Endothelial cell of umbilical vein (primary cell): ENCODE data around the gene LANCL2. TPM values are rescaled to one million over a fixed set of nuclear protein-coding genes. Genes with fewer than 3 reads are reported as not detected.

Experiments used
- BruUV-seq: library from RNA; stranded (reverse); fragments of 400-500 nt; replicated peaks from 2 replicates; lab custom pipeline; 2021; lab: Mats Ljungman, UMichigan
- CTCF ChIA-PET: fragments of 300-600, 350-600 bp; sonication (Branson Sonifier 250); formaldehyde crosslinking; loops from one replicate; lab custom pipeline; 2021; ENCODE audit warnings: antibody characterized with exemption, inconsistent platforms; lab: Charles Lee
- POLR2A ChIA-PET: fragments of 300-600, 350-600 bp; sonication (Branson Sonifier 250); formaldehyde crosslinking; loops from one replicate; lab custom pipeline; 2021; ENCODE audit warnings: antibody characterized with exemption, inconsistent platforms; lab: Charles Lee
- DNase-seq: peaks from one replicate; pipeline ENCODE4 v3.0.0-alpha.2; 2011; ENCODE audit warnings: low read depth, low spot score
- FAIRE-seq: peaks from 2 replicates; lab custom pipeline; 2011; peaks lifted over from hg19 to GRCh38; lab: Jason Lieb, UNC
- H2AFZ ChIP-seq: 2 replicates; pipeline ENCODE4 v1.6.0; 2012; ENCODE audit warnings: low read depth, low read length, control low read depth, inconsistent platforms
- H3K27ac ChIP-seq: 2 replicates; pipeline ENCODE4 v1.5.1; 2011; ENCODE audit warnings: low read depth, mild to moderate bottlenecking, control low read depth, low read length, moderate library complexity; ENCODE audit not compliant: insufficient read depth
- H3K27me3 ChIP-seq, 2 experiments: 2 replicates each; pipeline versions ENCODE4 v1.6.0 to v1.6.1; 2011; ENCODE audit warnings: low read length in 2 of 2, mixed read lengths in 1 of 2; ENCODE audit not compliant: control insufficient read depth in 2 of 2, insufficient read depth in 2 of 2
- H3K36me3 ChIP-seq, 2 experiments: 2 replicates in 1 of 2; 3 replicates in 1 of 2; pipeline ENCODE4 v1.5.1; 2011; ENCODE audit warnings: low read length in 2 of 2, mild to moderate bottlenecking in 1 of 2, moderate library complexity in 1 of 2; ENCODE audit not compliant: control insufficient read depth in 2 of 2, insufficient read depth in 2 of 2; ENCODE audit errors: extremely low read depth in 1 of 2
- H3K4me1 ChIP-seq: 3 replicates; pipeline ENCODE4 v1.5.1; 2011; ENCODE audit warnings: mild to moderate bottlenecking, low read length; ENCODE audit not compliant: control insufficient read depth, insufficient read depth; ENCODE audit errors: extremely low read depth
- H3K4me2 ChIP-seq: 2 replicates; pipeline ENCODE4 v1.6.1; 2011; ENCODE audit warnings: low read length, control low read depth, mixed read lengths; ENCODE audit not compliant: insufficient read depth
- H3K4me3 ChIP-seq, 3 experiments: fragments of 200-600 bp in 1 of 3; sonication (generic), shearing (Covaris generic) in 1 of 3; replicated peaks in 1 of 3; 2 replicates each; pipeline ENCODE4 v1.5.1; 2011 to 2016; ENCODE audit warnings: control low read depth in 3 of 3, low read length in 3 of 3, mild to moderate bottlenecking in 2 of 3, inconsistent platforms in 1 of 3, low read depth in 1 of 3, moderate library complexity in 1 of 3; ENCODE audit not compliant: insufficient read depth in 1 of 3
- H3K79me2 ChIP-seq: 2 replicates; pipeline ENCODE4 v1.6.0; 2012; ENCODE audit warnings: low read length, inconsistent platforms; ENCODE audit not compliant: control insufficient read depth, insufficient read depth
- H3K9ac ChIP-seq: replicated peaks from 2 replicates; pipeline ENCODE3; 2011; ENCODE audit warnings: low read length, control low read depth; ENCODE audit not compliant: insufficient read depth; ENCODE audit errors: extremely low read depth
- H3K9me1 ChIP-seq: replicated peaks from 3 replicates; pipeline ENCODE4 v1.6.0; 2011; ENCODE audit warnings: mild to moderate bottlenecking, low read length; ENCODE audit not compliant: control insufficient read depth, insufficient read depth; ENCODE audit errors: extremely low read depth
- H3K9me3 ChIP-seq: replicated peaks from 2 replicates; pipeline ENCODE4 v1.5.1; 2012; ENCODE audit warnings: low read length, inconsistent platforms; ENCODE audit not compliant: control insufficient read depth, insufficient read depth
- H4K20me1 ChIP-seq: replicated peaks from 2 replicates; pipeline ENCODE3; 2011; ENCODE audit warnings: mild to moderate bottlenecking, low read length; ENCODE audit not compliant: control insufficient read depth, insufficient read depth; ENCODE audit errors: extremely low read depth
- EZH2 ChIP-seq: IDR thresholded peaks from 2 replicates; pipeline ENCODE4 v1.6.1; 2012; ENCODE audit warnings: borderline replicate concordance, low read depth, mild to moderate bottlenecking, moderate library complexity, low read length, inconsistent platforms; ENCODE audit not compliant: severe bottlenecking
- FOS ChIP-seq: IDR thresholded peaks from 2 replicates; pipeline ENCODE4 v1.6.1; 2011; ENCODE audit warnings: mild to moderate bottlenecking, low read length, moderate library complexity, borderline replicate concordance; ENCODE audit not compliant: insufficient read depth
- GATA2 ChIP-seq: IDR thresholded peaks from 2 replicates; pipeline ENCODE4 v1.7.0; 2011; ENCODE audit warnings: low read depth, mild to moderate bottlenecking, moderate library complexity, mixed read lengths, low read length; ENCODE audit not compliant: insufficient read length, insufficient read depth
- JUN ChIP-seq: IDR thresholded peaks from 2 replicates; pipeline ENCODE4 v1.6.1; 2011; ENCODE audit warnings: borderline replicate concordance, low read depth; ENCODE audit not compliant: insufficient read length, insufficient read depth
- MYC ChIP-seq: IDR thresholded peaks from one replicate; pipeline ENCODE4 v1.6.1; 2011; ENCODE audit warnings: mild to moderate bottlenecking, low read depth, low read length
- POLR2A ChIP-seq: IDR thresholded peaks from 2 replicates; pipeline ENCODE4 v1.6.1; 2012; ENCODE audit warnings: low read depth, mild to moderate bottlenecking, control low read depth, low read length
- POLR2AphosphoS5 ChIP-seq: IDR thresholded peaks from 2 replicates; pipeline ENCODE4 v1.6.1; 2012; ENCODE audit warnings: low read depth, mild to moderate bottlenecking, control low read depth, low read length, moderate library complexity; ENCODE audit not compliant: insufficient read depth
- dilution Hi-C: fragments of 300-500 bp; cut with MboI; formaldehyde crosslinking; loops from one replicate; pipeline ENCODE4 v1.15.0; 2019; ENCODE audit warnings: low sequenced_read_pairs; ENCODE audit not compliant: extremely low pct_ligation_motif_present
- intact Hi-C: fragments of 100-400 bp; cut with micrococcal nuclease; formaldehyde crosslinking; loops from one replicate; pipeline ENCODE4 v1.10.0; 2022
- polyA plus RNA-seq, 4 experiments: library from polyadenylated mRNA; depleted of rRNA in 3 of 4; stranded (reverse) in 3 of 4; unstranded in 1 of 4; fragments of >200 nt; gene quantifications; 2 replicates each; pipeline versions ENCODE4 v1.2.1 to v1.2.3, GENCODE V29; 2011 to 2012; ENCODE audit warnings: missing spikeins in 1 of 4
- total RNA-seq: library from RNA; stranded (reverse); gene quantifications from 2 replicates; pipeline ENCODE4 v1.2.3, GENCODE V29; 2021
- TF ChIP-seq, protein P1 (sequence below), 2 donors: IDR thresholded peaks; 1 replicate in 1 of 2; 2 replicates in 1 of 2; pipeline ENCODE4 v1.5.1; 2011; ENCODE audit warnings: low read length in 2 of 2, mild to moderate bottlenecking in 2 of 2, moderate library complexity in 2 of 2, control low read depth in 1 of 2, inconsistent platforms in 1 of 2, low read depth in 1 of 2; ENCODE audit not compliant: insufficient read depth in 1 of 2; ENCODE audit errors: extremely low read depth in 1 of 2
- TF ChIP-seq, protein P2 (sequence below): IDR thresholded peaks from 2 replicates; pipeline ENCODE4 v1.6.1; 2011; ENCODE audit not compliant: insufficient read depth, insufficient read length

The LANCL2 gene
- total and polyA plus RNA-seq, 2 donors (not counting 3 experiments of a cell fraction or from before 2014, with no cell fraction given): 19.2 to 25.3 TPM

DNA sequence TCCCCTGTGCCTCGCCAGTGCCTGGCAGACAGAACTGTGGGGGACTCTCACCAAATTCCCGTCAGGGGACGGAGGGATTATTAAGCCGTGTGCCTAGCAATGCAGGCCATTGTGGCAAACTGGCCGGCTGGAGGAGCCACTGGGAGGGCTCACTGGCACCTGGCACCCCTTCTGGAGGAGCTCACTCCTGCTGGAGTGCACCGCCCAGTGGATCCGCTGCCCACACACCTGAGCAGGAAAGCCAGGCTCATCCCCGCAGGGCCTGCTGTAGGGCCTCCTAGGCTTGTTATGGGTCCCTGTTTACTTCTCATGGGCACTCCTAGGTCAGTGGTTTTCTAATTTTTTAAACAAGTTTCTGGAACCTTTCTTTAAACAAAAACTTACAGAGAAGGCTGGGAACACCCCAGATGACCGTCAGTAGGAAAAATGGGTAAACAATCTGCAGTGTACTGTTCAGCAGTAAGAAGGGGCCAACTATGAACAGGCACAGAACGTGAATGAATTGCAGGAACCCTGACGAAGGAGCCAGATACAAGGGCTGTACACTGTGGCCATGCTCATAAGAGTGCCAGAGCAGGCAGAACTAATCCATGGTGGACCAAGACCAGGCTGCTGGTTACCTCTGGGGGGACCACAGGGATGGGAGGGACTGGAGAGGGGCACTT lies 64.8 kb downstream of the LANCL2 start:
- no peaks in the 10 kb centered on the region for H3K4me1 ChIP-seq
- ChIA-PET CTCF (interaction anchor here (3.4 kb wide), 1 partner anchor 14 kb away, joined by 10 read pairs; no protein-coding TSS in a partner anchor), POLR2A (no interaction called here)
- no peaks in the 10 kb centered on the region for H3K9me1 ChIP-seq
- TF ChIP-seq GATA2 (no peak), JUN (no peak), MYC (no peak), POLR2AphosphoS5 (no peak), POLR2A (no peak)
- no TSS peak for BruUV-seq
- no peak overlapping the region for H2AFZ ChIP-seq
- no peak for FAIRE-seq
- dilution Hi-C loops (no loop called here), intact Hi-C loops (no loop called here)
- H4K20me1 ChIP-seq: no peaks in the 10 kb centered on the region
- no peaks in the 10 kb centered on the region for H3K79me2 ChIP-seq
- no peak overlapping the region for H3K4me2 ChIP-seq
- no peaks in the 10 kb centered on the region for H3K27me3 ChIP-seq
- DNase-seq: no peak
- no peak overlapping the region for H3K27ac ChIP-seq
- H3K9me3 ChIP-seq: no peaks in the 10 kb centered on the region
- H3K4me3 ChIP-seq: no peak overlapping the region
- no peak overlapping the region for H3K9ac ChIP-seq
- H3K36me3 ChIP-seq: peaks cover 0 to 8% of the 10 kb centered on the region in 2 experiments

DNA sequence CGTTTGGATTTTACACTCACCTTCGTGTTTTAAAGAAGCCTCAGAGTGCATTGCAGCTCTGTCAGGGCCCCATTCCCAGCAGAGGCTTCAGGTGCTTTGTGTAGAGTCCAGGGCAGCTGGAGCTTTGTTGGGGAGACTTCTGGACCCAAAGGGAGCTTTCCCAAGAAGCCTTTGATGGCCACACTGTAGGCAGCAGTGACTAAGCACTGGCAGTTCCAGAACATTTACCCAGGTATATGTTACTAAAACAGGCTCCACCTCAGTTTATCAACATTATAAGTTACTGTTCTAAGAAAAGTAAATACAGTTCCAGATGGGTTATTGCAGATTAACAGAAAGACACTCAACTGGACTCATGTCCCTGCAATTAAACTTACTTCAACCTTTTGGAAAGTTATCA lies 66.8 kb downstream of the LANCL2 start:
- H3K9me3 ChIP-seq: no peaks in the 10 kb centered on the region
- H3K4me1 ChIP-seq: no peaks in the 10 kb centered on the region
- H3K27ac ChIP-seq: no peak overlapping the region
- H3K27me3 ChIP-seq: no peaks in the 10 kb centered on the region
- no peaks in the 10 kb centered on the region for H3K9me1 ChIP-seq
- H3K4me3 ChIP-seq: no peak overlapping the region
- intact Hi-C loops (no loop called here), dilution Hi-C loops (no loop called here)
- H3K36me3 ChIP-seq: no peaks in the 10 kb centered on the region
- CTCF ChIA-PET: interaction anchor here (1.7 to 1.9 kb wide), 2 partner anchors 8 to 161 kb away, joined by 8 to 9 read pairs; no protein-coding TSS in a partner anchor
- H4K20me1 ChIP-seq: no peaks in the 10 kb centered on the region
- no peak for TF ChIP-seq GATA2
- TF ChIP-seq, protein P1, sequence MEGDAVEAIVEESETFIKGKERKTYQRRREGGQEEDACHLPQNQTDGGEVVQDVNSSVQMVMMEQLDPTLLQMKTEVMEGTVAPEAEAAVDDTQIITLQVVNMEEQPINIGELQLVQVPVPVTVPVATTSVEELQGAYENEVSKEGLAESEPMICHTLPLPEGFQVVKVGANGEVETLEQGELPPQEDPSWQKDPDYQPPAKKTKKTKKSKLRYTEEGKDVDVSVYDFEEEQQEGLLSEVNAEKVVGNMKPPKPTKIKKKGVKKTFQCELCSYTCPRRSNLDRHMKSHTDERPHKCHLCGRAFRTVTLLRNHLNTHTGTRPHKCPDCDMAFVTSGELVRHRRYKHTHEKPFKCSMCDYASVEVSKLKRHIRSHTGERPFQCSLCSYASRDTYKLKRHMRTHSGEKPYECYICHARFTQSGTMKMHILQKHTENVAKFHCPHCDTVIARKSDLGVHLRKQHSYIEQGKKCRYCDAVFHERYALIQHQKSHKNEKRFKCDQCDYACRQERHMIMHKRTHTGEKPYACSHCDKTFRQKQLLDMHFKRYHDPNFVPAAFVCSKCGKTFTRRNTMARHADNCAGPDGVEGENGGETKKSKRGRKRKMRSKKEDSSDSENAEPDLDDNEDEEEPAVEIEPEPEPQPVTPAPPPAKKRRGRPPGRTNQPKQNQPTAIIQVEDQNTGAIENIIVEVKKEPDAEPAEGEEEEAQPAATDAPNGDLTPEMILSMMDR (IDR thresholded peaks at IDR 0.05; ENCODE audit: extremely low read depth in 1 of 2, insufficient read depth in 1 of 2, low read depth in 1 of 2, low read length in 2 of 2): no peak
- TF ChIP-seq JUN: no peak
- TF ChIP-seq POLR2AphosphoS5: no peak
- TF ChIP-seq, protein P2, sequence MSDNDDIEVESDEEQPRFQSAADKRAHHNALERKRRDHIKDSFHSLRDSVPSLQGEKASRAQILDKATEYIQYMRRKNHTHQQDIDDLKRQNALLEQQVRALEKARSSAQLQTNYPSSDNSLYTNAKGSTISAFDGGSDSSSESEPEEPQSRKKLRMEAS: no peak
- TF ChIP-seq MYC: no peak
- no peak for TF ChIP-seq EZH2
- no peak for TF ChIP-seq POLR2A
- TF ChIP-seq FOS: no peak
- H3K9ac ChIP-seq: no peak overlapping the region
- no peak overlapping the region for H3K4me2 ChIP-seq
- no peak overlapping the region for H2AFZ ChIP-seq
- no TSS peak for BruUV-seq
- POLR2A ChIA-PET: no interaction called here
- H3K79me2 ChIP-seq: no peaks in the 10 kb centered on the region
- no peak for DNase-seq
- FAIRE-seq: no peak
